BLaER1 treated with 17β-estradiol and CSF1 and Interleukin-3, amounts not matched to agents 10 nM and 100 nM (cell line): ENCODE data around the gene FAM53C.
"Not testable (repeated sequence)": the region's sequence is repeated elsewhere in the genome, so short reads cannot be mapped to it uniquely, and the experiment has no call there.

Experiments
- H3K27ac ChIP-seq, 11 experiments: shearing (Covaris generic); formaldehyde crosslinking; 2 replicates each; pipeline ENCODE4 v1.8.1; 2022
- H3K27me3 ChIP-seq, 11 experiments: shearing (Covaris generic); formaldehyde crosslinking; 2 replicates each; pipeline ENCODE4 v1.8.1; 2022
- H3K36me3 ChIP-seq, 11 experiments: shearing (Covaris generic); formaldehyde crosslinking; 2 replicates each; pipeline ENCODE4 v1.8.1; 2022
- H3K4me1 ChIP-seq, 10 experiments: shearing (Covaris generic); formaldehyde crosslinking; 2 replicates each; pipeline ENCODE4 v1.8.1; 2022
- H3K4me2 ChIP-seq, 11 experiments: shearing (Covaris generic); formaldehyde crosslinking; 2 replicates each; pipeline ENCODE4 v1.8.1; 2022
- H3K4me3 ChIP-seq, 10 experiments: shearing (Covaris generic); formaldehyde crosslinking; 2 replicates each; pipeline ENCODE4 v1.8.1; 2022
- H3K9ac ChIP-seq, 11 experiments: shearing (Covaris generic); formaldehyde crosslinking; 2 replicates each; pipeline ENCODE4 v1.8.1; 2022
- H3K9me3 ChIP-seq, 11 experiments: shearing (Covaris generic); formaldehyde crosslinking; replicated peaks in 1 of 11; 2 replicates each; pipeline ENCODE4 v1.8.1; 2022
- H4K20me1 ChIP-seq, 11 experiments: shearing (Covaris generic); formaldehyde crosslinking; 2 replicates each; pipeline ENCODE4 v1.8.1; 2022
- Cebpa-rat ChIP-seq, 11 experiments: shearing (Covaris generic); IDR thresholded peaks; 2 replicates each; pipeline ENCODE4 v1.8.1; 2022

Gene FAM53C

DNA sequence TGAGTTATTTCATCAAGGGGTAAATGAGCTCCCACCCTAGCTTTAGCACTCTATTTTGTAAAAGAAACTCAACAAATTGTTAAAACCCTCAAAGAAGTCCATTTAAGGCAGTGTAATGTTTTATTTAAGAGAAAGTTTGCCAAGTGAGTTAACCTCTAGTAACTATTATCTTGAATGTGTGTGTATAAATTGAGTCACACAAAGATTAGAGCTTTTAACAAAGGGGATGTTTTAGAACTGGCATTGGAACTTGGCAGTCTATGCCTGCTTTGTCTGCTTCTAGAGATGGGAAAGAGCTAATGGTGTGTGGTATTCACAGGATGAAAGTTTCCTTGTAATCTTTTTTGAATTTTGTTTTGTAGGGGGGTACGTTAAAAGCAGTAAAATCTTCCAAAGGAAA, 47.6 kb downstream of the FAM53C start:
- TF ChIP-seq Cebpa-rat (IDR thresholded peaks at IDR 0.05): no peak
- peaks cover 0 to 9% (median 0%) of the 10 kb centered on the region in 11 experiments; a peak in 4 of 22 replicates for H4K20me1 ChIP-seq
- peaks cover 89 to 100% (median 95%) of the 10 kb centered on the region in 11 experiments for H3K36me3 ChIP-seq

DNA sequence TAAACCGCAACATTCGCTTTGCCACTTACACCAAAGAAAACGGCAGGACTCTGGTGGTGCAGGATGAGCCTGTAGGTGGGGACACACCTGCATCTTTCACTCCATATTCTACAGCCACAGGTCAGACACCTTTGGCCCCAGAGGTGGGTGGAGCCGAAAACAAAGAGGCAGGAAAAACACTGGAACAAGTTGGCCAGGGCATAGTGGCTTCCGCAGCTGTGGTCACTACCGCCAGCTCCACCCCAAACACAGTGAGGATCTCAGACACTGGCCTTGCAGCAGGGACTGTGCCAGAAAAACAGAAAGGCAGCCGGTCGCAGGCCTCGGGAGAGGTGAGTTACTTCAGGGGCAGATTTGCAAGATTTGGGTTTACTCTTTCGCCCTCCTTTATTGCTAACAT, 48.2 kb downstream of the FAM53C start:
- Histone ChIP-seq H3K27ac (no peak overlapping the region), H3K36me3 (peaks cover 89 to 100% (median 95%) of the 10 kb centered on the region in 11 experiments), H3K9me3 (no peaks in the 10 kb centered on the region), H3K4me3 (no peak overlapping the region), H3K27me3 (no peaks in the 10 kb centered on the region), H4K20me1 (peaks cover 0 to 9% (median 0%) of the 10 kb centered on the region in 11 experiments; a peak in 4 of 22 replicates), H3K4me1 (no peaks in the 10 kb centered on the region), H3K4me2 (no peak overlapping the region), H3K9ac (no peak overlapping the region)
- TF ChIP-seq Cebpa-rat (IDR thresholded peaks at IDR 0.05): no peak

More for the DNA sequence above, 47.6 kb downstream of the FAM53C start:
- Histone ChIP-seq H3K4me1 (no peaks in the 10 kb centered on the region), H3K27me3 (no peaks in the 10 kb centered on the region), H3K4me2 (no peak overlapping the region), H3K9ac (no peak overlapping the region), H3K4me3 (no peak overlapping the region), H3K27ac (no peak overlapping the region), H3K9me3 (no peaks in the 10 kb centered on the region)

DNA sequence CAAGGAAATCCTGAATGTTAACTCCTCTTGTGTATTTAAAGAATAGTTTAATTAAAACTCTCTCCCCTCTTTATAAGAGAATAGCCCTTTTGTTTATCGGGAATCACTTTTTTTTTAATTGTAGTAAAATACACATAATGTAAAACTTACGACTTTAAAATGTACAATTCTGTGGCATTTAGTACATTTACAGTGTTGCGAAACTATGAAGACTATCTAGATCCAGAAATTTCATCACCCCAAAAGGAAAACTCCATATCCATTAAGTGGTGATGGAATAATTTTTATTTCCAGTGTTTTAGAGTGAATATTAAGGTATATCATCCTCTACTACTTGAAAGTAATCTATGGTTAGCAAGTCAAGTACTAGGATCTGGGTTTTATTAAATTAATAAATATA, 51.3 kb downstream of the FAM53C start:
- Histone ChIP-seq H3K27me3 (no peaks in the 10 kb centered on the region), H3K9me3 (no peaks in the 10 kb centered on the region), H3K9ac (no peak overlapping the region), H3K4me1 (no peaks in the 10 kb centered on the region), H3K4me3 (no peak overlapping the region), H3K4me2 (no peak overlapping the region), H4K20me1 (peaks cover 0 to 28% (median 4%) of the 10 kb centered on the region in 11 experiments; a peak in 10 of 22 replicates), H3K27ac (no peak overlapping the region), H3K36me3 (peaks cover 89 to 100% (median 95%) of the 10 kb centered on the region in 11 experiments)
- no peak for TF ChIP-seq Cebpa-rat (IDR thresholded peaks at IDR 0.05)

DNA sequence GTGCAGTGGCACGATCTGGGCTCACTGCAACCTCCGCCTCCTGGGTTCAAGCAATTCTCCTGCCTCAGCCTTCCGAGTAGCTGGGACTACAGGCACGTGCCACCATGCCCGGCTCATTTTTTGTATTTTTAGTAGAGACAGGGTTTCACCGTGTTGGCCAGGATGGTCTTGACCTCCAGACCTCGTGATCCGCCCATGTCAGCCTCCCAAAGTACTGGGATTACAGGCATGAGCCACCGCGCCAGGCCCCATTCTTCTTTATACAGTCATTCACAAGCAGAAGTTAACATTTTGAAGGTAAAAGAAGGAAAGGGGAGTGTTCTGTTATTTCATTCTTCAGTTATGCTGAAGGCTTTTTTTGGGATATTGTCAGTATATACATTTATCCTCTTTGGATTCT, 51.8 kb downstream of the FAM53C start:
- Histone ChIP-seq H4K20me1 (peaks cover 0 to 33% (median 4%) of the 10 kb centered on the region in 11 experiments; a peak in 10 of 22 replicates), H3K36me3 (peaks cover 89 to 100% (median 96%) of the 10 kb centered on the region in 11 experiments)
- H3K4me1 ChIP-seq, H3K4me3 ChIP-seq, H3K27ac ChIP-seq, H3K4me2 ChIP-seq, H3K27me3 ChIP-seq, H3K9ac ChIP-seq, H3K9me3 ChIP-seq: not testable (repeated sequence)

DNA sequence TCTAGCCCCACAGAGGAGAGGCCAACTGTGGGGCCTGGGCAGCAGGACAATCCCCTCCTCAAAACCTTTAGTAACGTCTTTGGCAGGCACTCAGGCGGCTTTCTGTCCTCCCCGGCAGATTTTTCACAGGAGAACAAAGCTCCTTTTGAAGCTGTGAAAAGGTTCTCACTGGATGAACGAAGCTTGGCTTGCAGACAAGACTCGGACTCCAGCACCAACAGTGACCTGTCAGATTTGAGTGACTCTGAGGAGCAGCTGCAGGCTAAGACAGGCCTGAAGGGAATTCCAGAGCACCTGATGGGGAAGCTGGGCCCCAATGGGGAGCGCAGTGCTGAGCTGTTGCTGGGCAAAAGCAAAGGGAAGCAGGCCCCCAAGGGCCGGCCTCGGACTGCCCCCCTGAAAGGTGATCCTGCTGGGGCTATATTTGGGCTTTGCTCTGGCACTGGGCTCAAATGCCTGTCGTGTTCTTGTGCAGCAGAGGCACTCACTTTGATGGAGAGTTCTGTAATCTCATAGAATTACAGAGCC, 53.9 kb downstream of the FAM53C start:
- Histone ChIP-seq H3K36me3 (peaks cover 88 to 100% (median 96%) of the 10 kb centered on the region in 11 experiments), H3K4me1 (no peaks in the 10 kb centered on the region), H4K20me1 (peaks cover 0 to 39% (median 4%) of the 10 kb centered on the region in 11 experiments; a peak in 9 of 22 replicates), H3K27me3 (no peaks in the 10 kb centered on the region), H3K27ac (no peak overlapping the region), H3K9ac (no peak overlapping the region), H3K4me2 (no peak overlapping the region), H3K4me3 (no peak overlapping the region), H3K9me3 (no peaks in the 10 kb centered on the region)
- TF ChIP-seq Cebpa-rat (IDR thresholded peaks at IDR 0.05): no peak
